NCI-H510A treated with DMSO at 0.1 percent for 48 hours (cell line): ENCODE results near the gene MRPL21.
"Not testable (repeated sequence)": the region's sequence is repeated elsewhere in the genome, so short reads cannot be mapped to it uniquely, and the experiment has no call there.

ENCODE experiments used
- DNase-seq: peaks from one replicate; lab custom pipeline; 2025; lab: John Stamatoyannopoulos, UW

MRPL21 gene

GRCh38 chr11:68867066-68867465 lies 36.6 kb downstream of the MRPL21 start:
- no peak for DNase-seq

GRCh38 chr11:68865241-68865640 lies 38.4 kb downstream of the MRPL21 start:
- DNase-seq, result no peak

DNA sequence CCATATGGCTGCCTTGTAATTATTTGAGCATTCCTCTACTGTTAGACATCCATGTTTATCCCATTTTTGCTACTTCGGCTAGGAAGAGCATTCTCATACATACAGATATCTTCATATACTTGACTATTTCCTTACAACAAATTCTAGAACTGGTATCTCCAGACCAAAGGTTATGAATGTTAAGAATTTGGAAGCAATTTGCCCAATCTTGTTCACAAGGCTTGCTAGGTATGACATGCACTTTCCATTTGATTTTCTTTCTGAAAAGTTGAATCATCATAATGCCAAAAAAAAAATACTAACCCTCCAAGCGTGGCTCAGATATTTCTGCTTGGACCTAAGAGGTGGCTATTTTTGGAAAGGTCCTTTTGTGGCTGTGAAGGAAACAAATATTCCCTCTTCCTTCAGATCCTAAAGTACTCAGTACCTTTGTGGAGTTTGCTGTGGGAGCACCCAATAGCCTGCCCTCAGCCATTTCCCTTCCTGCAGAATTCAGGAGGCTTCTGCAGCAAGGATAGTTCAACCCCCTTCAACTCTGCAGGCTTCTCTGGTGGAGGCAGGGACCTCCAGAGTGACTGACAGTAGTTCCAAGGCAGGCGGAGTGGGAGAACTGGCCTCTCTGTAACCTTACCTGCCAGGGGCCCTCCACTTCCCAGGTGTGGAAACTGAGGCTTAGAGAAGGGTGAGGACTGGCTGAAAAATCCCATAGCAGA lies 39.9 kb downstream of the MRPL21 start:
- DNase-seq, result no peak

GRCh38 chr11:68862421-68862820 lies 41.2 kb downstream of the MRPL21 start:
- DNase-seq, result no peak

GRCh38 chr11:68859123-68859522 lies 44.5 kb downstream of the MRPL21 start:
- DNase-seq, result no peak

- no peak for DNase-seq
Measured at GRCh38 chr11:68857037-68857586, 46.5 kb downstream of the MRPL21 start.

GRCh38 chr11:68856425-68857030 lies 47.1 kb downstream of the MRPL21 start:
- not testable (repeated sequence) for DNase-seq

DNA sequence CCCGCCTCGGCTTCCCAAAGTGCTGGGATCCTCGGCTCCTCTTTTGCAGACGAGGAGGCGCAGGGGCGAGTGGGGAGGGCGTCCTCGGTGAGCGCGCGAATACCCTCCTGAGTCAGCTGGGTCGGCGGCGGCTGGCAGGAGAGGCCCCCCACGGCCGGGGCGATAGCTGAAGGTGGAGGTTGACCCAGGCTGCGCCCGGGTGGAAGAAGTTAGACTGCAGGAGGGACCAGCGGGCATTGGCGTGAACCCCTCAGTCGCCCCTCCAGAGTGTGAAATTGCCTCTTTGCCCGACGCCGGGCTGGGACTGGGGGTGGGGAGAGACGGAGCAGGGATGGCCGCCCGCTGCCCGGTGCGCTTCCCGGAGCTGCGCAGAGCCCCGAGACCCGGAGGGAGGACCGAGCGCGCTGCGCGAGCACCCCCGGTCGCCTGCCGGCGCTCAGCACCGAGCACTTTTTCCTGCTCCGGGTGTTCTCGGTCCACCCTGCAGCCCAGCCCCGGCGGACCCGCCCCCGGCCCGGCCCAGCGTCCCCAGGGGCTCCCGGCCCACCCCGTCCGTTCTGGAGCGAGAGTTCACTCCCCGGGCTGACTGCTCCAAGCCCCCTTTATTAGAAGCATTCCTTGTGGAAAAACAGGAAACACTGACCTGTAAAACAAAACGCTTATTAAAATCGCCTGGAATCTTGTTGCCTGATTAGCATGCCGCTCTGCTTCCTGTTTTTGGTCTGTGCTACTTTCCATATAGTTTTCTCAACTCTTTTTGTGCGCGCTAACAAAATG lies 48.2 kb downstream of the MRPL21 start:
- DNase-seq, result no peak

GRCh38 chr11:68854273-68854958 lies 49.2 kb downstream of the MRPL21 start:
- DNase-seq, result no peak

DNA sequence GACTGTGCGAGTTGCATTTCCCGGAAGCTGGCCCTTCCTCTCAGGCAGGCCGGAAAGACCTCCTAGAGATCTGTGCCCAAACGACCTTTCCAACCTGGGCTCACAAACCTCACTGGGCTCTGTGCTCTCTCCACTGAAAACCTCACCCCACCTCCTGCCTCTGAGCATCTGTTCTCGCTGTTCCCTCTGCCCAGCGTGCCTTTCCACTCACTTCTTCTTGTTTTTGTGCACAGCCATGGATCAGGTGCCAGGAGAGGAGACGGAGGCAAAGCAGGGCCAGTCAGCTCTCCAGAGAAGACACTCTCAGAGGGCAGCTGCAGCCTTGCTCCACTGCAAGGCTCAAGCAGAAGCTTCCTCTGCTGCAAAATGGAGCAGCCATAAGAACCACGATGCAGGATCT lies 51.0 kb downstream of the MRPL21 start:
- no peak for DNase-seq

DNA sequence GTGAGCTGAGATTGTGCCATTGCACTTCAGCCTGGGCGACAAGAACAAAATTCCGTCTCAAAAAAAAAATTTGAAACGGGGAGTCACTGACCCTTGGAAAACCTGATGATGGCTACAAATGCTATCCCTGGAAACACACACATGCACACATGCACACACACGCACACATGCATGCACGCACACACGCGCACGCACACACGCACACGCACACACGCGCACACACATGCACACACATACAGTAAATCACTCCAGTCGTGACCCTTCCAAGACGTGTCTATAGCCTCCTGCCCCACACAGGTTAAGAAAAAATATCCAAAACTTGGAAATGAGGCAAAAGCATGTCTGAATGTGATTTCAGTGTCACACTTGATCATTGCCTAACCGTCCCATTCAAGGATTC lies 55.2 kb downstream of the MRPL21 start:
- DNase-seq, result no peak

DNA sequence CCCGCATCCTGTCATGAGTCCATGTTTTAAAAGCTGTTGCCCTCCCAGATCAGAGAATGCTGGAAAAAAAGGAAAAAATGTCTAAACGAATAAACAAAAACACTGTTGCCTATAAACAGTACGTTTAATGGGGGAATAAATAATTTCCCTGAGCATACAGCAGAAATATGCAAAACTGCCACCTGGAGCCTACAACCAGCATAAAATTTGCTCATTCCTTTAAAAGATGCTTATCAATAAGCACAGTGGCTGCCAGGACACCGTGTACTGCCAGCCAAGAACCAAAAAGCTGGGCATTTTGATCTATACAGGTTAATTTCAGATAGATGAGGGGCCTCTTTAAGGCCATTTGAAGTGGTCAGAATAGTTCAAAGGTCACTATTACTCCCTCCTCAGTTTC lies 56.2 kb downstream of the MRPL21 start:
- no peak for DNase-seq

GRCh38 chr11:68845351-68846002 lies 58.2 kb downstream of the MRPL21 start:
- peak; percentile 20 for DNase-seq

DNA sequence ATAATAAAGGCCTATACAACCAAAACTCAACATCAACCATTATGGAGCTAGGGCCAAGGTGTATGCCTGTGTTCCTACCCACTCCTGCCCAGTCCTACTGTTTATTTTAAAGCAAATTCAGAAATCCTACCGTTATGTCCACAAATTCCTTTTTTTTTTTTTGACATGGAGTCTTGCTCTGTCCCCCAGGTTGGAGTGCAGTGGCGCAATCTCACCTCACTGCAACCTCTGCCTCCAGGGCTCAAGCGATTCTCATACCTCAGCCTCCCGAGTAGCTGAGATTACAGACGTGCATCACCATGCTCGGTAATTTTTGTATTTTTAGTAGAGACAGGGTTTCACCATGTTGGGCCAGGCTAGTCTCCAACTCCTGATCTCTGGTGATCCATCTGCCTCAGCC lies 58.8 kb downstream of the MRPL21 start:
- DNase-seq, result no peak

DNA sequence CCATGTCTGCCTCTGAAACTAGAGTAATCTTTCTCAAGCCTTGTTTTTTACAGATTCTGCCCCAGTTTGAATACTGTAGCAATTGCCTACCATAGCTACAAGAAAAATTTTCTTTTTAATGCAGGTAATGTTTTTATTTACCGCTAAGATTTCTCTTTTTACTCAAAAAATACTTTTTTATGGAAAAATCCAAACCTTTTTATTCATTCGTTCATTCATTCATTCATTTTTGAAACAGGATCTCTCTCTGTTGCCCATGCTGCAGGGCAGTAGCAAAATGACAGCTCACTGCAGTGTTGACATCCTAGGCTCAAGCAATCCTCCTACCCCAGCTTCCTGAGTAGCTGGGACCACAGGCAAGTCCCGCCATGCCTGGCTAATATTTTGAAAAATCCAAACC lies 59.3 kb downstream of the MRPL21 start:
- no peak for DNase-seq

- peak; percentile 94 for DNase-seq
Measured at GRCh38 chr11:68843703-68844312, 59.8 kb downstream of the MRPL21 start.

DNA sequence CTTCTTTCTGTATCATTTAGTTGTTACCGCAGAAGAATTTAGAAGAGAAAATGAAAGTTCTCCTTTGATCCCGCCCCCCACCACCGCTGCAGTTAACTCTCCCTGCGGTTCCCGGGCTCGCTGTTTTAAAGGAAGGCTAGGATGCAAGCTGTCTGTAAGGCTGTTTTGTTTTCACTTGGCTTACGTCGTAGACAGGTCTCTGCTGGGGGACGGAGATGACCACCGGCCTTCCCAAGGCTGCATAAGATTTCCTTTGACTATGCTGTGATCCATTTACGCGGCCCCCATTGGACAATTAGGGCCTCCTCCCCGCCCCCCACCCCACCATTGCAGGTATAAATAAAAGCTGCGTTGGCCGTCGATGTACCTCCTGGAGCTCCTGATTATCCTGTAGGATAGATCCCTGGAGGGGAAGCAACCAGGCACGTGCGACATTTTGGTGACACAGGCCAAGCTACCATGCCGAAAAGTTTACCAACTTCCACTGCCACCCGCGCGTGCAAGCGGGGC lies 60.5 kb downstream of the MRPL21 start:
- no peak for DNase-seq

- no peak for DNase-seq
Measured at GRCh38 chr11:68842427-68843051, 61.1 kb downstream of the MRPL21 start.

- DNase-seq, result peak; percentile 76
Measured at GRCh38 chr11:68841718-68842426, 61.8 kb downstream of the MRPL21 start, which contains the start of gene CPT1A. Gene CPT1A, minus strand, starts transcription at chr11:68841916. Its CDS starts 26,442 bp downstream, at chr11:68815474.
